Stimulated activated naive CD4-positive, alpha-beta T cell (primary cell): ENCODE results near the gene ARL2.

ENCODE experiments used
- DNase-seq, 6 experiments: peaks; one replicate each; lab custom pipeline; 2025; lab: John Stamatoyannopoulos, UW

Gene ARL2

DNA sequence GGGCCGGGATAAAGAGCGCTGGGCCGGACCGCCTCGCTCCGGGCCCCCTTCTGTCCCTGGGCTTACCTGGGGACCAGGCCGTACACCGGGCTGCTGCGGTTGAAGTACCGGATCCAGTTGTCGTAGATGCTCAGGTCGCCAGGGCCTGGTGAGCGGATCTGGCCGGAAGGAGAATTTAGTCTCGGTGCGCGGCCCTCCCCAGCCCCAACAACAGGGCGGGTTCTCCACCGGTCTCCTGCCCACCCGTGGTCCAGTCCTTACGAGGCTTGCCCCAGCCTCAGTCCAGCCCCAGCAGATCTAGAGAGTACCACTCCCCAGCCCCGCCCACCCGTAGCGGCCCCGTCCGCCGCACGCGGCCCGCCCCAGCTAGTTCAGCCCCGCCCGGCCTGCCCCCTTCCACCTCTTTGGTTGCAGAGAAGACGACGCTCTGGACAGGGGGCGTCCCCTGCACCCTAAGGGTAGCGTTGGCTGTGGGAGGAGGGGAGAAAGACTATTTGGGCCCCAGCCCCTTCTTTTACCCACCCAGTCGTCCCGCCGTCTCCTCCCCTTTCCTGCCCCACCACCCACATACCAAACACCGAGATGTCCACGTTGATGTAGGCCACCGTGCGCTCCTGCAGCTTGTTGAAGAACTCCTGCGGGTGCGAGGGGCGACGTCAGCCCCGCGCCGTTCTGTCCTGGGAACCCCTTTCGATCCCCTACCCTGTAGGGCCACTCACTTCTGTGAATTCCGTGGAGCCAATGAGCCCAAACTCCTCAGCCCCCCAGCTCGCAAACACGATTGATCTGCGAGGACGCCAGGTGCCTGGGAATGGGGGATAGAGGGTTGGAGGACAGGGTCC lies 33.8 kb downstream of the ARL2 start:
- DNase-seq = peak in 5 of 6 experiments; percentile 11 to 23 (median 15)

DNA sequence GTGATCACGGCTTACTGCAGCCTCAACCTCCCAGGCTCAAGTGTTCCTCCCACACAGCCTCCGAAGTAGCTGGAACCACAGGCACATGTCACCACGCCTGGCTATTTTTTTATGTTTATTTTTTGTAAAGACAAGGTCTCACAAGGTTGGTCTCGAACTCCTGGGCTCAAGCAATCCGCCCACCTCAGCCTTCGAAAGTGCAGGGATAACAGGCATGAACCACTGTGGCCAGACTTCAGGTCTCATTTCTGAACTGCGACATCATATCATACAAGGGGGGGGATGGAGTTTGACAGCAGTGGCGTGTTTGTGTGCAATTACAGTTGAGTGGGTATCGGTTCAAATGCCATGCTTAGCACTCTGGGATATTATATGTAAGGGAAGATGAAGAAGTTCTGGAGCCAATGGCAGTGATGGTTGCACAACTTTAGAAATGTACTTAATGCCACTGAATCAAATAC lies 37.5 kb downstream of the ARL2 start:
- no peak for DNase-seq

DNA sequence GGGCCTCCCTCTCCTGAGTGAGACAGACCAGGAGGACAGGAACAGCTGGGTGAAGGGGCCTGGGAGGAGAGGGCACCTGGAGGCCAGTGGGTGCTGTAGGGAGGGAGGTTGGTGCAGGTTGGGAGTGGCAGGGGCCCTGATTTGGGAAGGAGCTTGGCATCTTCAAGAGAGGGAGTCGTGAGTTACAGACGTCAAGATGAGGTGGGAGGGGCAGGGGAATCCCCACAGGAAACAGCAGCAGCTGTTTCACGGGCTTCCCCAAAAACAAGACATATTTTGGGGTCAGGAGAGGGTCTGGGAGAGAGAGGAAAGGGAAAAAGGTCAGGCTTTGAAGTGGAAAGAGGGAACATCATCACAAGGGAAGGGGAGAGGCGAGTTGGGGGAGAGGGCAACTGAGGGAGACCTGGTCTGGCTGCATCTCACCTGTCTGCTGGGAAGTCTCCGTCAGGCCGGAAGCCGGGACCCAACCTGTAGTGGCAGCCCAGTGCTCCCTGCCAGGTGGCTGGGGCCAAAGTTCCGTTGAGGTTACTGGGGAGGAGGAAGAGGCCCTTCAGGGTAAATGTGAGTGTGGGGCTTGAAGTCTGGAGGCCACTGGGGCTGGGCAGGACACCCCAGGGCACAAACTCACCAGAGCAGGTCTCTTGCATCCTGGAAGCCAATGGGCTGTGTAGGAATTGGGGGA lies 40.0 kb downstream of the ARL2 start:
- peak in 5 of 6 experiments; percentile 5 to 46 (median 16) for DNase-seq

DNA sequence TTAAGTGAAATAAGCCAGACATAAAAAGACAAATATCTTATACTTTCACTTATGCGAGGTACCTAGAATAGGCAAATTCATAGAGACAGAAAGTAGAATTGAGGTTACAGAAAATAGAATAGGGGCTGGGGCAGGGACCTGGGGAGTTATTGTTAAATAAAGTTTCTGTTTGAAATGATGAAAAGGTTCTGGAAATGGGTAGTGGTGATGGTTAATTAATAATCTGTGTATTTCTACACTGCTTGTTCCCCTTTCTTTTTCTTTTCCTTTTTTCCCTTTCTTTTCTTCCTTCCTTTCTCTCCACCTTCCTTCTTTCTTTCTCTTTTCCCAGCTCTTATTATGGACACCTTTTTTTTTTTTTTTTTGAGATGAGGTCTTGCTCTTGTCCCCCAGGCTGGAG lies 41.6 kb downstream of the ARL2 start:
- DNase-seq = no peak

GRCh38 chr11:65056999-65057398 lies 43.0 kb downstream of the ARL2 start:
- DNase-seq = no peak

DNA sequence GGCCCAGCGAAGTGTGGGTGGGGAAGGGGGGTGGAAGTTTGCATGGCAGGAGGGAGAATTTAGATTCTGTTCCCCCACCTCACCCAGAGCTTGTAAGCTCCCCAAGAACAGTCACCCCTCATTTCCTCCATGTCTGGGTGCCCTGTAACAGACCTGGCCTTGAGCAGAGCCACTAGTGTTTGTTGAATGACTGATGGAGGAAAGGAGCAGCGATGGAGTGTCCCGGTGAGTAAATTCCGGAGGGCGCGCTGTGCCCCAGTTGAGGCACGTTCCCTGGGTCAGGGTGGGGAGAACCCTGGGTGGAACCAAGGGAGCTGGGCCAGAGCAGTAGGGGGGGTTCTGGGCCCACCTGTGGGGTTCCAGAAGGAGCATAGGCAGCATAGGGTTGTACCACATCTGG lies 43.6 kb downstream of the ARL2 start:
- DNase-seq = no peak

DNA sequence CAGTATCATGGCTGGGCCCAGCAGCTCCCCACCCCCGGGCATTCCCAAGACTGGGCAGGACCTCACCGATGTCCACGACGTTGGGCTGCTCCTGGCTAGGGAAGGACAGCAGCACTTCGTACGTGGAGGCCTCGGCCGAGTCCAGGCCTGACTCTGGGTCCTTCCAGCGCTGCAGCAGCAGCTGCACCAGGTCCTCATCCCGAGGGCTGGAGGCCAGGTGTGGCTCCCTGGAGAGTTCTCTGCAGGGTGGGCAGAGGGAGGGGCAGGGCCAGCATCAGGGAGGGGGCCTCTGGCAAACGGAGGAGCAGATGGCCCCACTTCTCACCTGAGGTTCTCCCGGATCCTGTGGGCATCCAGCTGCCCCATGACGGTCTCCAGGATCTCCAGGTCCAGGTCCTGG lies 44.1 kb downstream of the ARL2 start:
- no peak for DNase-seq

GRCh38 chr11:65058419-65059054 lies 44.6 kb downstream of the ARL2 start, which contains the start of gene NAALADL1:
Gene NAALADL1, minus strand, starts transcription at chr11:65058553. Its CDS starts 32 bp downstream, at chr11:65058521.
- DNase-seq = no peak

DNA sequence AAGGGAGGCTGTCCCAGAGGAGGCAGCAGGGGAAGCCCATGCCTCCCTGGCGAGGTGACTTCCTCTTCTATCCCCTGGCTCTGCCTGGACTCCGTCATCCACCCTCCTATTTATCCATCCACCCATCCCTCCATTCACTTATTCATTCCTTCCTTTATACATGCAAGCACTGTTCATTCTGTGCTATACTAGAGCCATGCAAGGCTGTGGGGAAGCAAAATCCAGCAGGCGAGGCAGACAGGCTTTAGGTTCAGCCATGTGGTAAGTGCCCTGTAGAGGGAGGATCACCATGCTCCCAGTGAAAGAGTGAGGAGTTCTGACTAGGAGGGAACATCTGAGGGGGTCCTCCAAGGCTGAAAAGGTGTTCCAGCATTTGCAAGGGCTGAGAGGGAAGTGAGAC lies 45.6 kb downstream of the ARL2 start:
- no peak for DNase-seq

DNA sequence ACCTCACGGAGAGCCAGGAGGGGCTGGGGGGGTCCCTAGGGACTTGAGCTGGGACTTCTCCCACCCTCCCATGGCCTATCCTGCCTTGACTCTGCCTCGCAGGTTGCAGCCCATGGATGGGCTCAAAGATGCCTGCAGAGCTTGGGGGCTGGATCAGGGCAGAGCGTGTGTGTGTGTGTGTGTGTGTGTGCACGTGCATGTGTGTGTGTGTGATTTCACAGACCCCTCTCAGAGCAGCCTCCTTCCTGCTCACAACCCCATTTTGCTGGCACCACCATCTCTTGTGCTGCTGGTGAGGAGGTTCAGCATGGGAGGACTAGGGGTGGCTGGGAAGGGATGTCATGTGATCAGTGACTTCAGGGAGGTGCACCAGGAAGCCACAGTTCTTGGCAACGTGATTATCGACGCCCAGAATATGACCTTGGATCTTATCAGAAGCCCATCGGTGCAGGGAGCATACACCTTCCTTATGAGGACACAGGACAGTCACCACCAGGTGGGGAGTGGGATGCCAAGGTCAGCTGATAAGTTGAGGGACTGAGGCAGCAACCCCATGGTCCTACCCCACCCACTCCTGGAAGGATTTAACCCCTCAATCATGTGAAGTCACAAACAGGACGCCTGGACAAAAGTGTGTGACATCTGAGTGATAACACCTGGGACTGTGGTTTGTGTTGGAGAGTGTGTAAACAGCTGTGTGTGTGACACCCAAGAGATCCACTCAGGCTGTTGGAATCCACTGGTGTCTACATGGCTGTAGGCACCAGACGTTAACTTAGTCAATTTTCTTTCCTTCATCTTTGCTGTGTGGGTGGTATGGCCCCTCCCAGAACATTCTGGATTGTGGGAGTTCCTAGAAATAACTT lies 46.2 kb downstream of the ARL2 start:
- no peak for DNase-seq

DNA sequence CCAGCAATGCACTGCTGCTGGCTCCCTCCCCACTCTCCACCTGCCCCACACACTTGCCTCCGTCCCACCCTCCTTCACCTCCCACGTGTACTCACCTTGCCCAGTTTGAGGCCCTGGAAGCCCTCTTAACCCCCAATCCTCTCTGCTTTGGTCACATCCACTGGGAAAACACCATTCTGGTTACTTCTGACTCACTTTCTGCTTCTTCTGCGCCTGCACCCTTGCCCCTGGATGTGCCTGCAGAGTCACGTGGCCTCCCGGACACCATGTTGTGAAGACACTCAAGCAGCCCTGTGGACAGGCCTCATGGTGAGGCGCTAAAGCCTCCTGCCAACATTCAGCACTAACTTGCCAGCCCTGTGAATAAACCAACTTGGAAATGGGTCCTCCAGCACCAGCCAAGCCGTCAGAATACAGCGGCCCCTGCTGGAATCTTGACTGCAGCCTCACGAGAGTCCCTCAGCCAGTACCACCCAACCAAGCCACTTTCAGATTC lies 47.0 kb downstream of the ARL2 start:
- DNase-seq = peak in 4 of 6 experiments; percentile 39 to 97 (median 92)

DNA sequence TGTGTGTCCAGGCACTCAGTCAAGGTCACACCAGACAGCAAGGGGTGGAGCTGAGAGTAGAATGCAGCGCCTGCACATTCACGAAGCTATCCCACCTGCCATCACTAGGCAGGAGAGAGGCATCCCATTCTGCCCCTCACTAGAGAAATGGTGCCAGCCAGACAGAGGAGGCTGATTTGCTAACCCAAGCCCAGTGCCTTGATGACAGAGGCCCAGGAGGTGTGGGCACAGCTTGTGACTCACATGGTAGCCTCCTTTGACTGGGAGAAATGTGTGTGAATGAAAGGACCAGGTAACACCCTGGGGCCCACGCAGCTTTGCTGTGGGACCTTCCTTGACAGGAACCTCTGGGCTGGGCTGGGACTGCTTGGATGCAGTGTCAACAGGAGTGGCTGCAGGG lies 49.6 kb downstream of the ARL2 start:
- no peak for DNase-seq

DNA sequence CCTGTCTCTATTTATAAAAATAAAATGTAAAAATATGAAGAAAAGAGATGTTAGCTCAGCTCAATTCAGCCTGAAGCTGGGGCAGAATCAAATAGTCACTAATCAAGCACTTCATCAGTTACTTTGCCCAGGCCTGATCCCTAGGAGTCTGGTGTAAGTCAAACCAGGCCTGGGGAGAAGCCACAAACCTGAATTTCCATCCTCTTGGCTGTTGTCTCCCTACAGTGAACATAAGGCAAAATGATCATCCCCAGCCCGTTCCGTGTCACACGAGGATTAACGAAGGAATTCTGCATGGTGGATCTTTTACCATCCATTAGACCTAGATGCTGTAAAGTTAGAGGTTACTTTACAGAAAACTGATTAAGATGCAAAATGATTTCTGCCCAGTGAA lies 50.9 kb downstream of the ARL2 start:
- DNase-seq = no peak

GRCh38 chr11:65065851-65066250 lies 51.9 kb downstream of the ARL2 start:
- DNase-seq = no peak

DNA sequence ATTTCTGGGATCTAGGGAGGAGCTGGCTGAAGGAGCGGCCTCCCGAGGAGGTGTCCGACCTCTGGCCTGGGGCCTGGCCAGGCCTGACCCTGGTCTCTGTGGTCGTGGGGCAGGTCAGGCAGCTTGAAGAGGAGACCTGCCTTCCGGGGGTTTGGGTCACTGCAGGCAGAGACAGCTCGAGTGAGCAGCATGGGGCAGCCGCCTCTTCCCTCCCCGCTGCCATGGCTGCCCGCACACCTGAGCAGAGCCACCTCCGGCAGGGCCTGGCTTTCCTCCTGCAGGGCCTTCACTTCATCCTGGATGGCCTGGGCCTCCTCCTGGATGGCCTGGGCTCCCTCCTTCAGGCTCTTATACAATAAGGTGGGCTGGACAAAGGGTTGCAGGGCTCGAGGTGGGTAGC lies 52.4 kb downstream of the ARL2 start:
- no peak for DNase-seq

- no peak for DNase-seq
These were observed 52.9 kb downstream of the ARL2 start for GRCh38 chr11:65066805-65067291.

DNA sequence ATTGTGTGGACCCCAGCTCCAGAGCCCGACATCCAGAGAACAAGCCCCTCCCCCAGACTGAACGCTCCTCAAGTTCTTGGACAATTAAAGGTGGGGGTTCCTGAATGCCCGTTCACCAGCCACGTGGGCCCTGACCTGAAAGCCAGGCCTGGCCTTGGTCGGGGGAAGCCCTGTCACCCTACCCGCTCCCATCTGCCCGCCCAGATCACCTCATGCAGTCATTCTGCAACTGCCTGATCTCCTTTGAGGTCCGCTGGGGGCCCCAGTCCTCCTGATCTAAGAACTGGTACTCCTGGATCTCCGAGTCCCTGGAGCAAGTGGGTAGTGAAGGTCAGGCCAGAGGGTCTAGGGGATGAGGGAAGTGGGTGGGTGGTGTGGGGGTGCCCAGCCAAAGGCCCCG lies 53.5 kb downstream of the ARL2 start:
- DNase-seq = no peak

GRCh38 chr11:65069217-65069616 lies 55.3 kb downstream of the ARL2 start:
- no peak for DNase-seq
